ENCODE data around the gene MAPK10. TPM values are rescaled to one million over a fixed set of nuclear protein-coding genes. Genes with fewer than 3 reads are reported as not detected.
"Not testable (repeated sequence)": the region's sequence is repeated elsewhere in the genome, so short reads cannot be mapped to it uniquely, and the experiment has no call there.

MAPK10 gene
- total RNA-seq, 4 donors from 2014 or later = 4.5 to 13.7 (median 9.8) TPM

GRCh38 chr4:85965529-85965928 lies 394.3 kb downstream of the MAPK10 start:
- TF ChIP-seq EP300 (IDR thresholded peaks at IDR 0.05) (no peak), POLR2AphosphoS5 (IDR thresholded peaks at IDR 0.05) (no peak), POLR2A (IDR thresholded peaks at IDR 0.05; ENCODE audit: low read depth) (no peak), CTCF (IDR thresholded peaks at IDR 0.05) (no peak)
- H3K36me3 ChIP-seq = no peaks in the 10 kb centered on the region
- H3K27ac ChIP-seq (replicated peaks in 1 of 4) = no peak overlapping the region
- WGBS = 87% methylated on average over 1 of the region's 1 CpG
- peaks cover 3 to 21% (median 11%) of the 10 kb centered on the region in 4 donors for H3K4me1 ChIP-seq
- no peak for DNase-seq (ENCODE audit: extremely low spot score)
- intact Hi-C loops (cut with DNase I) = loop anchor here (5.0 to 10.0 kb wide), 2 partner anchors 208 to 821 kb away; no protein-coding TSS in a partner anchor
- no peaks in the 10 kb centered on the region for H3K9me3 ChIP-seq
- no peak overlapping the region for H3K4me3 ChIP-seq
- no peaks in the 10 kb centered on the region for H3K27me3 ChIP-seq

- not testable (repeated sequence) for H3K4me3 ChIP-seq; DNase-seq (ENCODE audit: extremely low spot score); H3K27me3 ChIP-seq; H3K36me3 ChIP-seq; H3K27ac ChIP-seq (replicated peaks in 1 of 4); H3K9me3 ChIP-seq
- intact Hi-C loops (cut with DNase I) = loop anchor here (5.0 to 10.0 kb wide), 2 partner anchors 208 to 820 kb away; no protein-coding TSS in a partner anchor
- peaks cover 3 to 21% (median 11%) of the 10 kb centered on the region in 4 donors for H3K4me1 ChIP-seq
- WGBS = 95% methylated on average over 4 of the region's 4 CpGs
Observed at GRCh38 chr4:85965017-85965416, 394.8 kb downstream of the MAPK10 start.

GRCh38 chr4:85964298-85964697 lies 395.6 kb downstream of the MAPK10 start:
- Histone ChIP-seq H3K27me3 (no peaks in the 10 kb centered on the region), H3K27ac (replicated peaks in 1 of 4) (no peak overlapping the region), H3K36me3 (no peaks in the 10 kb centered on the region), H3K4me1 (peaks cover 3 to 21% (median 11%) of the 10 kb centered on the region in 4 donors), H3K4me3 (no peak overlapping the region), H3K9me3 (no peaks in the 10 kb centered on the region)
- TF ChIP-seq CTCF (IDR thresholded peaks at IDR 0.05) = no peak
- no peak for TF ChIP-seq POLR2A (IDR thresholded peaks at IDR 0.05; ENCODE audit: low read depth)
- no peak for TF ChIP-seq EP300 (IDR thresholded peaks at IDR 0.05)
- TF ChIP-seq POLR2AphosphoS5 (IDR thresholded peaks at IDR 0.05) = no peak
- no peak for DNase-seq (ENCODE audit: extremely low spot score)
- intact Hi-C loops (cut with DNase I) = loop anchor here (10.0 kb wide), 1 partner anchor 819 kb away; no protein-coding TSS in a partner anchor

- peaks cover 3 to 19% (median 9%) of the 10 kb centered on the region in 4 donors for H3K4me1 ChIP-seq
Observed at GRCh38 chr4:85963231-85963630, 396.6 kb downstream of the MAPK10 start.

GRCh38 chr4:85961887-85962286 lies 398.0 kb downstream of the MAPK10 start:
- intact Hi-C loops (cut with DNase I) = loop anchor here (10.0 kb wide), 1 partner anchor 817 kb away; no protein-coding TSS in a partner anchor
- peaks cover 3 to 14% (median 6%) of the 10 kb centered on the region in 4 donors for H3K4me1 ChIP-seq
- 78% methylated on average over 4 of the region's 4 CpGs for WGBS
- no peak overlapping the region for H3K4me3 ChIP-seq
- DNase-seq (ENCODE audit: extremely low spot score) = no peak
- no peaks in the 10 kb centered on the region for H3K27me3 ChIP-seq
- no peak overlapping the region for H3K27ac ChIP-seq (replicated peaks in 1 of 4)
- no peaks in the 10 kb centered on the region for H3K36me3 ChIP-seq
- H3K9me3 ChIP-seq = no peaks in the 10 kb centered on the region
- TF ChIP-seq EP300 (IDR thresholded peaks at IDR 0.05) (no peak), POLR2A (IDR thresholded peaks at IDR 0.05; ENCODE audit: low read depth) (no peak), CTCF (IDR thresholded peaks at IDR 0.05) (no peak), POLR2AphosphoS5 (IDR thresholded peaks at IDR 0.05) (no peak)

More at GRCh38 chr4:85963231-85963630, 396.6 kb downstream of the MAPK10 start:
- intact Hi-C loops (cut with DNase I) = loop anchor here (10.0 kb wide), 1 partner anchor 818 kb away; no protein-coding TSS in a partner anchor
- 89% methylated on average over 1 of the region's 1 CpG for WGBS
- H3K36me3 ChIP-seq = no peaks in the 10 kb centered on the region
- no peak for DNase-seq (ENCODE audit: extremely low spot score)
- TF ChIP-seq POLR2AphosphoS5 (IDR thresholded peaks at IDR 0.05) (no peak), EP300 (IDR thresholded peaks at IDR 0.05) (no peak), POLR2A (IDR thresholded peaks at IDR 0.05; ENCODE audit: low read depth) (no peak), CTCF (IDR thresholded peaks at IDR 0.05) (no peak)
- no peak overlapping the region for H3K27ac ChIP-seq (replicated peaks in 1 of 4)
- no peaks in the 10 kb centered on the region for H3K9me3 ChIP-seq
- no peaks in the 10 kb centered on the region for H3K27me3 ChIP-seq
- no peak overlapping the region for H3K4me3 ChIP-seq
